Effector memory CD8-positive, alpha-beta T cell (primary cell): ENCODE data around the gene ITGA3.

Experiments used
- ATAC-seq: fragments of 150-1000 bp; cut with Tn5 transposase; replicated peaks from 2 replicates; pipeline ENCODE4 v1.10.0; 2021; ENCODE audit warnings: mild to moderate bottlenecking, moderate library complexity
- DNase-seq, 3 experiments: peaks; one replicate each; pipeline ENCODE4 v3.0.0; 2021
- H3K27ac Mint-ChIP-seq, 2 donors: one replicate each; pipeline ENCODE4 v1.8.0; 2022; ENCODE audit warnings: mild to moderate bottlenecking in 2 of 2, mixed read lengths in 2 of 2, moderate library complexity in 2 of 2
- H3K27me3 Mint-ChIP-seq, 2 donors: one replicate each; pipeline ENCODE4 v1.8.0; 2022; ENCODE audit warnings: mixed read lengths in 2 of 2
- H3K36me3 Mint-ChIP-seq: one replicate; pipeline ENCODE4 v1.8.0; 2022; ENCODE audit warnings: mild to moderate bottlenecking, moderate library complexity, mixed read lengths; ENCODE audit not compliant: insufficient read depth
- H3K4me1 Mint-ChIP-seq, 2 donors: one replicate each; pipeline ENCODE4 v1.8.0; 2022; ENCODE audit warnings: low read depth in 2 of 2, mixed read lengths in 2 of 2
- H3K4me3 Mint-ChIP-seq, 2 donors: one replicate each; pipeline ENCODE4 v1.8.0; 2022; ENCODE audit warnings: mild to moderate bottlenecking in 2 of 2, mixed read lengths in 2 of 2, moderate library complexity in 2 of 2
- H3K9me3 Mint-ChIP-seq, 2 donors: one replicate each; pipeline ENCODE4 v1.8.0; 2022; ENCODE audit warnings: mixed read lengths in 2 of 2

Gene ITGA3

GRCh38 chr17:50110591-50111349 is 54.9 kb downstream of the ITGA3 start:
- DNase-seq: no peak
- Mint-ChIP-seq H3K36me3 (peaks cover 7% of the 10 kb centered on the region), H3K9me3 (no peaks in the 10 kb centered on the region), H3K27me3 (peaks cover 7 to 22% of the 10 kb centered on the region in 2 donors), H3K27ac (no peak overlapping the region), H3K4me1 (peaks cover 4 to 5% of the 10 kb centered on the region in 2 donors), H3K4me3 (no peak overlapping the region)
- no peak for ATAC-seq

DNA sequence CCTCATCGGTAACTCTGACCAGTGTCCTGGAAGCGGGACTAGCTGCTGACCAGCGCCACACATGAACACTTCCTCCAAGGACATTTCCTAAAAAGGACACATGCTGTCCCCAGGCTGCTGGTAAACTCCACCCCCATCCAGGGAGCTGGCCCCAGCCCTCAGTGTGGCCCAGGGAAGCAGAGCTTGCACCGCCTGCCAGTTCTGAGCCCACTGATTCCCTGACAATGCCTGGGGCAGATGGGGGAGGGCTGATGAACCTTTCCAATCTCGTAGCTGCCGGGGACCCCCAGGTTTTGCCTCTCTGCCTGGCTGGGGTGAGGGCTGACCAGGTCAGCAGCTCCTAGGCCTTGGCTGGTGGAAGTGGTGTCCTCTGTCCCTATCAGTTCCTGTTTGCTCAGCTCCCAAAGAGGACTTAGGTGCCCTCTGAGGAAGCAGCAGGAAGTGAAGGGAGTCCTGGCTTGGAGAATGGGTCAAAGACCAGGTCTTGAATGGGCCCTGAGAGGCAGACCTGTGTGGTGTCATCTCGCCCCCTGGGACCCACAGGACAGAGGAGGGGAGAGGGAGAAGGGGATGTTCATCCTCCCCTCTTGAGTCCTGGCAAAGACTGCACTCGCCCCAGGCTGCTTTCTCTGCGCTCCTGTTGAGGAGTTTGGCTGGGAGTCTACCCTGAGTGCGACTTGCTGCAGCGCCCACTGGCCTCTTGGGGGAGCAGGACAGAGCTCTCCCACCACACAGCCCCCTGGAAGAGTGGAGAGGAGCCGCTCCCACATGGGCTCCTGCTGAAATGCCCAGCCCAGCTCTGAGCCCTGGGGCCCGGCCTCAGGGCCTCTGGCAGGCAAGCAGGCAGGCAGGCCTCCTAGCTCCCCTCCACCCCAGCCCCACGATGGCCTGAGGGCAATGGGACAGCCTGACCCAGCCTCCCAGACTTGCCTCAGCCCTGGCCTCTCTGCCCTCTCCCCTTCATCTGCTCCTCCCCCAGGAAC is 56.1 kb downstream of the ITGA3 start:
- no peaks in the 10 kb centered on the region for H3K9me3 Mint-ChIP-seq
- H3K36me3 Mint-ChIP-seq: peaks cover 7% of the 10 kb centered on the region
- H3K27ac Mint-ChIP-seq: no peak overlapping the region
- no peak overlapping the region for H3K4me3 Mint-ChIP-seq
- DNase-seq (no peak), ATAC-seq (no peak)
- peaks cover 7 to 10% of the 10 kb centered on the region in 2 donors for H3K4me1 Mint-ChIP-seq
- peaks cover 14 to 34% of the 10 kb centered on the region in 2 donors for H3K27me3 Mint-ChIP-seq

- H3K36me3 Mint-ChIP-seq: peaks cover 7% of the 10 kb centered on the region
- ATAC-seq: no peak
- H3K4me3 Mint-ChIP-seq: no peak overlapping the region
- H3K27me3 Mint-ChIP-seq: peaks cover 18 to 42% of the 10 kb centered on the region in 2 donors
- H3K4me1 Mint-ChIP-seq: peaks cover 11 to 13% of the 10 kb centered on the region in 2 donors
- H3K27ac Mint-ChIP-seq: no peak overlapping the region
- H3K9me3 Mint-ChIP-seq: no peaks in the 10 kb centered on the region
- no peak for DNase-seq
These were observed 56.8 kb downstream of the ITGA3 start for GRCh38 chr17:50112694-50113093.

DNA sequence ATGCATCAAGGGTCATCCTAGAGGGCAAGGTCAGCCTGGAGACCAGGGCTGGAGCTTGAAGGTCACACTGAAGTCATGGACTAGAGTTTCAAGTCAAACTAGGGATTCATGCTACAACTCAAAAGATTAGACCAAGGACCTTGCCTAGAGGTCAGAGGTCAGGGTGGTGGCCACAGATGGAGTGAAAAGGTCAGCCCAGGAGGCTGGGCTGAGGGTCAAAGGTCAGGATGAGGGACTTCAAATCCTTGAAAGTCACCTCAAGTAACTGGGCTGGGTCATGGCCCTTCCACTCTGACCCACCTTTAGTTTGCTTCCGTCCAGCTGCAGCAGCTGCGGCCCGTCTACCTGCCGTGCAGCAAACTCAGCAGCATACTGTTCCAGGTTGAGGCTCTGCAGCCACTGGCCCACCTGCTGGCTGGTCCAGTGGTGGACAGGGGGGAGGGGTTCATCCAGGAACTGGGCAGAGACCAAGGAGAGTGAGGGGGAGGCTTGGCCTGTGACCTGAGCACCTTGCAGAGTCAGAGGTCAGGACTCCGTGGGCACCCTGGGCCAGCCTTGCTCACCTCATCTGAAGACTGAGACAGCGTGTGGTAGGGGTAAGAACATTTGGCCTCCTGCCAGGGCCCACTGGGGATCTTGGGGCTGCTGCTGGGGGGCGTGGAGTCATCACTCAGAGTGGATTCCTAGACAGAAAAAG is 57.9 kb downstream of the ITGA3 start:
- H3K27me3 Mint-ChIP-seq: peaks cover 25 to 52% of the 10 kb centered on the region in 2 donors
- H3K4me3 Mint-ChIP-seq: no peak overlapping the region
- H3K27ac Mint-ChIP-seq: no peak overlapping the region
- H3K4me1 Mint-ChIP-seq: peaks cover 11 to 13% of the 10 kb centered on the region in 2 donors
- no peak for DNase-seq
- no peak for ATAC-seq
- H3K36me3 Mint-ChIP-seq: peaks cover 8% of the 10 kb centered on the region
- H3K9me3 Mint-ChIP-seq: no peaks in the 10 kb centered on the region

GRCh38 chr17:50114401-50114800 is 58.5 kb downstream of the ITGA3 start:
- Mint-ChIP-seq H3K4me1 (peaks cover 11 to 13% of the 10 kb centered on the region in 2 donors), H3K4me3 (no peak overlapping the region), H3K36me3 (peaks cover 3% of the 10 kb centered on the region), H3K27ac (no peak overlapping the region), H3K9me3 (no peaks in the 10 kb centered on the region), H3K27me3 (peaks cover 28 to 59% of the 10 kb centered on the region in 2 donors)
- ATAC-seq (no peak), DNase-seq (no peak)

DNA sequence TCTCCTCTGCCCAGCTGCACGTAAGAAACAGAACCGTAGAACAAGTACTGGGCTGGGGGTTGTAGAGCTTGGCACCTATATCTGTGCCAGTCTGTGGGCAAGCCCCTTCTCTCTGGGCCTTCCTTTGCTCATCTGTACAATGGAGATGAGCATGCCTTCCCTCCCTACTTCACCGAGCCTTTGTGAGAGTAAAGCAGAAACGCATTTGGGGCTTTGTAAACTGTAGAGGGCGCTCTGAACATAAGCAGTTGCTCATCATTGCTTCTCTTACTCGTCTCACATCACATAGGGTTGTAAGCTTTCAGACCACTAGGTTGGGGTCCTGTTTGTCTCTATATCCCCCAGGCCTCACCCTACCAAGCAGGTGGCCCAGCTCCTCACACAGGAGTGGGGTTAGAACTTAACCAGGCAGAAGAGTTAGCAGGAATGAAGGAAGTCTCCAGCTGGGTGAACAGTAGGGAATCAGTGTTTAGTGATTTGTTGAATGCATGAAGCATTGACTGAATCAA is 59.0 kb downstream of the ITGA3 start:
- Mint-ChIP-seq H3K36me3 (peaks cover 3% of the 10 kb centered on the region), H3K27ac (no peak overlapping the region), H3K4me3 (peak overlapping the region in 1 of 2 donors; percentile 38), H3K27me3 (peaks cover 33 to 64% of the 10 kb centered on the region in 2 donors), H3K4me1 (peaks cover 11 to 13% of the 10 kb centered on the region in 2 donors), H3K9me3 (no peaks in the 10 kb centered on the region)
- peak; percentile 47 for ATAC-seq
- DNase-seq: peak; percentile 29 to 32 (median 32)

GRCh38 chr17:50115756-50116155 is 59.8 kb downstream of the ITGA3 start:
- H3K27me3 Mint-ChIP-seq: peaks cover 42 to 72% of the 10 kb centered on the region in 2 donors
- H3K27ac Mint-ChIP-seq: no peak overlapping the region
- peaks cover 11 to 13% of the 10 kb centered on the region in 2 donors for H3K4me1 Mint-ChIP-seq
- peaks cover 5% of the 10 kb centered on the region for H3K36me3 Mint-ChIP-seq
- H3K9me3 Mint-ChIP-seq: no peaks in the 10 kb centered on the region
- DNase-seq (no peak), ATAC-seq (no peak)
- H3K4me3 Mint-ChIP-seq: no peak overlapping the region

DNA sequence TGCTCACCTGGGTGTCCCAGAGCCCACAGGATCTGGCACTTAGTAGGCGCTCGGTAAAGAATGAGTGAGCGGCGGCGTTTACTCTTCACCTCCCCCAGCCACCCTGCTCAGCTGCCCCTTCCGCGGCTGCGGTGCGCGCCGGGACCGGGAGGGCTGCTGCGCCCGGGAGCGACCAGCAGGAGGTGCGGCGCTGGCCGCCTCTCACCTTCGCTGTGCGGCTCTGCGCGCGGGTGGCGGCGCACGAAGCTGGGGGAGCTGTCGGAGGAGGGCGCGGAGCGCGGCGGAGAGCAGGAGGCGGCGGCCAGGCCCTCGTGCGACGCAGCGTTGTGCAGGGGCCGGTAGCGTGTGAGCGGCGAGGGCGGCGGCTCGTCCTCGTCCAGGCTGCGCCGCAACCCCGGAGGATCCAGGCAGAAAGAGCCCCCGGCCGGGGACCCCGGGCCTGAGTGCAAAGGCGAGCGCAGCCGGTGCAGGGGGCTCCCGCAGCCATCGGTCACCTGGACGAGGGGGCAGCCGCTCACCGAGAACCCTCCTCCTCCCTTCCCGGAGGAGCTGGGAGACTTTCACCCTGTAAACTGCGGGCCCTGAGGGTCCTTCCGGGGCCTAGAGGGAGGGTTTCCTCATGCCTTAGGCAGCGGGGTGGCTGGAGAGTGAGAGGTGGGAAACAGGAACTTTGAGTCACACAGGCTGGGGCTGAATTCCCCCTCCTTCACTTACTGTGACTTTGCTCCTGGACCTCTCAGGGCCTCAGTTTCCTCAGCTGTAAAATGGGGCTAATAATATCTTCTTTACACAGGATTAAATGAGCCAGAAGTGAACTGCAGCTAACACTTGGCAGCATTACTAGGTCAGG is 61.5 kb downstream of the ITGA3 start:
- H3K9me3 Mint-ChIP-seq: no peaks in the 10 kb centered on the region
- peak overlapping the region; percentile 65 to 74 for H3K4me3 Mint-ChIP-seq
- peaks cover 57 to 89% of the 10 kb centered on the region in 2 donors for H3K27me3 Mint-ChIP-seq
- ATAC-seq (peak; percentile 95), DNase-seq (peak; percentile 48 to 57 (median 52))
- H3K4me1 Mint-ChIP-seq: peaks cover 11 to 13% of the 10 kb centered on the region in 2 donors
- peaks cover 6% of the 10 kb centered on the region for H3K36me3 Mint-ChIP-seq
- no peak overlapping the region for H3K27ac Mint-ChIP-seq

GRCh38 chr17:50118076-50118827 is 62.3 kb downstream of the ITGA3 start:
- H3K9me3 Mint-ChIP-seq: no peaks in the 10 kb centered on the region
- DNase-seq (no peak), ATAC-seq (no peak)
- H3K4me1 Mint-ChIP-seq: peaks cover 11 to 13% of the 10 kb centered on the region in 2 donors
- H3K27ac Mint-ChIP-seq: no peak overlapping the region
- H3K27me3 Mint-ChIP-seq: peaks cover 60 to 96% of the 10 kb centered on the region in 2 donors
- peaks cover 6% of the 10 kb centered on the region for H3K36me3 Mint-ChIP-seq
- no peak overlapping the region for H3K4me3 Mint-ChIP-seq

GRCh38 chr17:50118828-50119218 is 62.9 kb downstream of the ITGA3 start:
- H3K27me3 Mint-ChIP-seq: peaks cover 60 to 91% of the 10 kb centered on the region in 2 donors
- peaks cover 6% of the 10 kb centered on the region for H3K36me3 Mint-ChIP-seq
- H3K9me3 Mint-ChIP-seq: no peaks in the 10 kb centered on the region
- H3K27ac Mint-ChIP-seq: no peak overlapping the region
- peaks cover 11 to 13% of the 10 kb centered on the region in 2 donors for H3K4me1 Mint-ChIP-seq
- DNase-seq (no peak), ATAC-seq (no peak)
- no peak overlapping the region for H3K4me3 Mint-ChIP-seq

- Mint-ChIP-seq H3K4me1 (peaks cover 6 to 8% of the 10 kb centered on the region in 2 donors), H3K27me3 (peaks cover 53 to 74% of the 10 kb centered on the region in 2 donors), H3K27ac (no peak overlapping the region), H3K4me3 (no peak overlapping the region), H3K9me3 (no peaks in the 10 kb centered on the region), H3K36me3 (peaks cover 6% of the 10 kb centered on the region)
- DNase-seq (no peak), ATAC-seq (no peak)
These were observed 64.8 kb downstream of the ITGA3 start for GRCh38 chr17:50120475-50121253.
